RWPE1 (cell line): Measurements from ENCODE around the gene NFASC.

Source experiments
- CTCF ChIA-PET: fragments of 350-600 bp; sonication (Branson Sonifier 250); formaldehyde crosslinking; extraction: SDS; loops from one replicate; lab custom pipeline; 2021; lab: Yijun Ruan, JAX
- POLR2A ChIA-PET: fragments of 400-600 bp; formaldehyde crosslinking; extraction: SDS; loops from one replicate; lab custom pipeline; 2020; ENCODE audit warnings: antibody characterized with exemption; ENCODE audit not compliant: low non-redundant PET; lab: Yijun Ruan, JAX
- DNase-seq: peaks from one replicate; pipeline ENCODE4 v3.0.0; 2012; ENCODE audit warnings: low spot score
- H3K27ac ChIP-seq: fragments of 450-650 bp; 2 replicates; pipeline ENCODE4 v1.5.1; 2017
- TF ChIP-seq, protein P1 (sequence below): fragments of 450-650 bp; conservative IDR thresholded peaks from 2 replicates; pipeline ENCODE4 v1.5.1; 2017; ENCODE audit warnings: low read depth, mild to moderate bottlenecking

The NFASC gene

DNA sequence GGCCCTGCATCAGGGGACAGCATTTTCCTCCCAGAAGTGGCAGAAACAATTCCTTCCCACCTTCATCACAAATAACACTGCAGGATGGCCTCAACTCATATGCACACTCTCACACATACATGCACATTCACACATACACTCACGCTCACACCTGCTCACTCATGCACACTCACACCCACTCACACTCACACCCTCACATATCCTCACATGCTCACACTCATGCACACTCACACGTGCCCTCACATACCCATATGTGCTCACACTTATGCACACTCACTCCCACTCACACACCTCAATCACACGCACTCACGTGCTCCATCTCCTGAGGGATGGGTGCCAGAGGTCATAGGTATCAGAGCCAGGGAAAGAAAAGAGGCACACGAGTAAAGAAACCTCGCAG lies 77.1 kb downstream of the NFASC start:
- ChIA-PET POLR2A (no interaction called here), CTCF (interaction anchor here (0.6 to 1.0 kb wide), 2 partner anchors 105 to 141 kb away, joined by 3 read pairs; no protein-coding TSS in a partner anchor)
- TF ChIP-seq, protein P1, sequence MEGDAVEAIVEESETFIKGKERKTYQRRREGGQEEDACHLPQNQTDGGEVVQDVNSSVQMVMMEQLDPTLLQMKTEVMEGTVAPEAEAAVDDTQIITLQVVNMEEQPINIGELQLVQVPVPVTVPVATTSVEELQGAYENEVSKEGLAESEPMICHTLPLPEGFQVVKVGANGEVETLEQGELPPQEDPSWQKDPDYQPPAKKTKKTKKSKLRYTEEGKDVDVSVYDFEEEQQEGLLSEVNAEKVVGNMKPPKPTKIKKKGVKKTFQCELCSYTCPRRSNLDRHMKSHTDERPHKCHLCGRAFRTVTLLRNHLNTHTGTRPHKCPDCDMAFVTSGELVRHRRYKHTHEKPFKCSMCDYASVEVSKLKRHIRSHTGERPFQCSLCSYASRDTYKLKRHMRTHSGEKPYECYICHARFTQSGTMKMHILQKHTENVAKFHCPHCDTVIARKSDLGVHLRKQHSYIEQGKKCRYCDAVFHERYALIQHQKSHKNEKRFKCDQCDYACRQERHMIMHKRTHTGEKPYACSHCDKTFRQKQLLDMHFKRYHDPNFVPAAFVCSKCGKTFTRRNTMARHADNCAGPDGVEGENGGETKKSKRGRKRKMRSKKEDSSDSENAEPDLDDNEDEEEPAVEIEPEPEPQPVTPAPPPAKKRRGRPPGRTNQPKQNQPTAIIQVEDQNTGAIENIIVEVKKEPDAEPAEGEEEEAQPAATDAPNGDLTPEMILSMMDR = no peak
- H3K27ac ChIP-seq = no peak overlapping the region
- no peak for DNase-seq

DNA sequence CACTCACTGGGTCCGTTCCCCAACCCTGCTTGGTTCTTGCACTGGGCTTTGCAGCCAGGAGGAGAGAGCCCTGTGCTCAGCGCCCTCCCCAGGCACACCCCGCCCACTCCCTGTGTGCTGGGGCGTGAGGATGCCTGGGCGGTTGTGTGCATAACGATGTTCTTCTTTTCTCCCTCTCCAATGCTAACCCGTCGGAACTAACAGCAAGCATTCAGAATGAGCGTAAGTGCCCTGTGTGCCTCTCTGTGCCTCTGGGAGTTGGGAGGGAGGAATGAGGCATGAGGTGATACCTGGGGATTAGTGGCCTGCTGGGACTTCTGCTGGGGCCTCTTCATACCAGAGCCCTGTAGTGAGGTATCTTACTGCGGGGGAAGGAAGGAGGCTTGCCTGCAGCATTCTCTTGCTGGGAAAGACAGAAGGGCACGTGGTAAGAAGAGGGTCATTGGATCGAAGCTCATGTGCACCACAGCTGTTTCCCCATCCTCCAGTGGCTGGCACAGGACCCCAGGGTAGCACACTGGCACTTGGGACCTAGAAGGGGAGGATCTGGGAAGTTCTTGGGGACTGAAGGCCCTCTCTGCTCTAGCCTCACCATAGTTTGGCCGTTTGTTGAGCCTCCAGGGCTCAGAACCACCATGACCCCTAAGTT lies 79.8 kb downstream of the NFASC start:
- TF ChIP-seq, protein P1 = no peak
- CTCF ChIA-PET = interaction anchor here (0.6 to 3.7 kb wide), 6 partner anchors 9 to 678 kb away, joined by 3 to 22 read pairs (median 4); no protein-coding TSS in a partner anchor
- no peak overlapping the region for H3K27ac ChIP-seq
- no peak for DNase-seq
- POLR2A ChIA-PET = interaction anchor here (0.7 kb wide), 1 partner anchor 27 kb away, joined by 4 read pairs; no protein-coding TSS in a partner anchor

DNA sequence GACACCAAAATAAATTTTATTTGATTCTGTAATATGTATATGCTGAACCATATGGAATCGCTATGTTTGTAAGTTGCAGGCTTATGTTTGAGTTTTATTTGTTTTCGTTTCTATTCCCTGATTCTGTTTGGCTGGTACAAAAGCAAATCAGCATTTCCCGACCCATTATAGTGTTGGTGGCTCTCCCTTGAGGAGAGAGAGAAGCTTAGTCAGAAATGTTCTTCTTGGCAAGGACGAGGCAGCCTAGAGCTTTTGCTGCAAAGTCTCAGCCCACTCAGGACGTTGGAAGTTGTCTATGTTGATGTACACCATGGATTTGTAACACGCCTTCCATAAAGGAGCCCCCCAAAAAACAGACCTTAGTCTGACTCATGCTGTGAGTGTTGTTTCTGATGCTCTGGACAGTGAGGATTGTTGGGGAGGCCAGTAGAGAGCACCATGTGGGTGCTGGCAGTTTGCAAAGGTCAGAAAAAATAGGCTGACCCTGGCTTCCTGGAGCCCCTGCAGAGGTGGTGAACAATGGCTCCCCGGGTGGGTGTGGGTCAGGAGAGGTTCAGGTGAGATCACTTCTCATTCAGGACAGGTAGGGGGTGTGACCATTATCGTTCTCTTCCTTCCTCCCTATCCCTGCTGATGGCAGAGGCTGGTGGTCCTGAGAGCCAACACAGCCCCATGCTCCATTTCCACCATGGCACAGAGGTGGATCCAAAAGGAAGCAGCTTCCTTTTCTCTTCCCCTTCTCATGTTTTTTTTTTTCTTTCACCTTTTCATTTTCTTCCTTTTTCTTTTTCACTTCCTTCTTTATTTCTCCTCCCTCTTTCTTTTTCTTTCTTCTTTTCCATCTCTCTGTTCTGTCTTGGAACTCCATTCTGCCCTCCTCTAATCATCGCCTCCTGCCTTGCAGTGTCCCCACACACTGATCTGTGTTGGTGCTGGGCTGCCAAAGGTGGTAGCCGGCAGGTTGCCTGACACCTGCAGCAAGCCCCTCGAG lies 88.0 kb downstream of the NFASC start:
- ChIA-PET CTCF (interaction anchor here (0.6 to 1.0 kb wide), 5 partner anchors 83 to 455 kb away, joined by 3 to 4 read pairs (median 3); no protein-coding TSS in a partner anchor), POLR2A (no interaction called here)
- H3K27ac ChIP-seq = no peak overlapping the region
- TF ChIP-seq, protein P1 = no peak
- no peak for DNase-seq

DNA sequence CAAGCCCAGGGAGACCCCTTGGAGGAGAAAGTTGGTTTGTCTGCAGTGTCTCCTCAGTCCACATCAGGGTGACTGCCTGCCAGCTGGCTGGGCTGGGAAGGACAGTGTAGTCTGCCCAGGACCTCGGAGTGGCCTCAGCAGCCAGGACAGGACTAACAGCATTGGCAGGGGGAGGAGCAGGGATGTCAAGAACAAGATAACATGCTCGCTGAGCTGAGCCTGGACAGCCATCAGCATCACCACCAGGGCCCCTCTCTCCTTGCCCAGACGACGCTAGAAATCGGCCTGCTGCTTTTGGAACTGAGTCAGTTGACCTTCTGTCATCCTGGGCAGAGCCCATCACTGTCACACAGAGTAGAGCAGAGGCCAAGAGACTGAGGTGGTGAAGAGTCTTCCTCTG lies 88.7 kb downstream of the NFASC start:
- ChIA-PET CTCF (interaction anchor here (0.5 to 1.0 kb wide), 2 partner anchors 119 to 152 kb away, joined by 3 read pairs; no protein-coding TSS in a partner anchor), POLR2A (no interaction called here)
- DNase-seq = no peak
- TF ChIP-seq, protein P1 = no peak
- no peak overlapping the region for H3K27ac ChIP-seq

DNA sequence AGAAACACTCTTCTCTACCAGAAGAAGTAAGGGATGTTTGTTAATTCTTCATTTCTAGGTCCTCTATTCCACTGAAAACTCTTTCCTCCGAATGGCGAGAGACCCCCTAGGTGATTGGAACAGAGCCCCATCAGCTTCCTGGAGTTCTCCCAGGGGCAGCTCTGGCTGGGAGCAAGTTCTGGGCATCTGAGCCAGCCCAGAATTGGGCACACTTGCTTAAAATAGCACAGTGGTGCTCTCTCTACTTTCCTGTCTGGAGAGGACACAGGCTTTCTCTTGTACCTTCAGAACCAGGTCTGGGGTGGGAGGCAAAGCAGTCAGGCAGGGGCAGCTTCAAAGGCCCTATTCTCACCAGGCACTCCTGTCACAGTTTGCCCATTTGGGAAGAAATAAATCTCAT lies 89.2 kb downstream of the NFASC start:
- CTCF ChIA-PET = interaction anchor here (0.5 to 1.0 kb wide), 2 partner anchors 119 to 153 kb away, joined by 3 read pairs; no protein-coding TSS in a partner anchor

More for the DNA sequence above, 89.2 kb downstream of the NFASC start:
- no peak for DNase-seq
- no peak overlapping the region for H3K27ac ChIP-seq
- TF ChIP-seq, protein P1 = no peak
- POLR2A ChIA-PET = no interaction called here
